Forelimb muscle (tissue), 1 donor: ENCODE data around the gene MAGI1. TPM values are rescaled to one million over a fixed set of nuclear protein-coding genes. Genes with fewer than 3 reads are reported as not detected.
A peak's percentile ranks its signal among the peaks of the same experiment; 100 is the strongest.

Experiments
- DNase-seq: peaks from one replicate; pipeline ENCODE4 v3.0.0-alpha.2; 2013; ENCODE audit warnings: low read depth
- polyA plus RNA-seq: library from polyadenylated mRNA; unstranded; fragments of 120-200 nt; gene quantifications from one replicate; pipeline ENCODE4 v1.2.1, GENCODE V29; 2013; ENCODE audit not compliant: insufficient read length

The MAGI1 gene
- polyA plus RNA-seq, 1 donor: 12.3 TPM

- DNase-seq: no peak
Measured at GRCh38 chr3:65843732-65844131, 195.0 kb downstream of the MAGI1 start.

GRCh38 chr3:65837604-65838003 lies 201.1 kb downstream of the MAGI1 start:
- no peak for DNase-seq

GRCh38 chr3:65836047-65836446 lies 202.7 kb downstream of the MAGI1 start:
- no peak for DNase-seq

GRCh38 chr3:65833761-65834505 lies 204.8 kb downstream of the MAGI1 start:
- DNase-seq: no peak

GRCh38 chr3:65831733-65832425 lies 206.8 kb downstream of the MAGI1 start:
- DNase-seq: no peak

GRCh38 chr3:65830948-65831732 lies 207.6 kb downstream of the MAGI1 start:
- DNase-seq: no peak

GRCh38 chr3:65829228-65829627 lies 209.5 kb downstream of the MAGI1 start:
- no peak for DNase-seq

- DNase-seq: no peak
Measured at GRCh38 chr3:65828706-65829105, 210.0 kb downstream of the MAGI1 start.

- DNase-seq: no peak
Measured at GRCh38 chr3:65827076-65827475, 211.6 kb downstream of the MAGI1 start.

- DNase-seq: no peak
Measured at GRCh38 chr3:65824166-65824565, 214.6 kb downstream of the MAGI1 start.

GRCh38 chr3:65820600-65820999 lies 218.1 kb downstream of the MAGI1 start:
- no peak for DNase-seq

GRCh38 chr3:65819896-65820295 lies 218.8 kb downstream of the MAGI1 start:
- DNase-seq: no peak

GRCh38 chr3:65817553-65818126 lies 221.1 kb downstream of the MAGI1 start:
- DNase-seq: no peak

GRCh38 chr3:65816208-65816607 lies 222.5 kb downstream of the MAGI1 start:
- DNase-seq: no peak

- DNase-seq: no peak
Measured at GRCh38 chr3:65814845-65815578, 223.7 kb downstream of the MAGI1 start.

GRCh38 chr3:65811892-65812291 lies 226.8 kb downstream of the MAGI1 start:
- no peak for DNase-seq

- DNase-seq: peak; percentile 77
Measured at GRCh38 chr3:65811086-65811761, 227.5 kb downstream of the MAGI1 start.

- no peak for DNase-seq
Measured at GRCh38 chr3:65810302-65810701, 228.4 kb downstream of the MAGI1 start.

GRCh38 chr3:65809641-65810150 lies 229.0 kb downstream of the MAGI1 start:
- DNase-seq: no peak

GRCh38 chr3:65808824-65809223 lies 229.9 kb downstream of the MAGI1 start:
- DNase-seq: no peak

- DNase-seq: no peak
Measured at GRCh38 chr3:65808407-65808806, 230.3 kb downstream of the MAGI1 start.
